ENCODE measurements around the gene GALNT9.
A peak's percentile ranks its signal among the peaks of the same experiment; 100 is the strongest.

Gene GALNT9

DNA sequence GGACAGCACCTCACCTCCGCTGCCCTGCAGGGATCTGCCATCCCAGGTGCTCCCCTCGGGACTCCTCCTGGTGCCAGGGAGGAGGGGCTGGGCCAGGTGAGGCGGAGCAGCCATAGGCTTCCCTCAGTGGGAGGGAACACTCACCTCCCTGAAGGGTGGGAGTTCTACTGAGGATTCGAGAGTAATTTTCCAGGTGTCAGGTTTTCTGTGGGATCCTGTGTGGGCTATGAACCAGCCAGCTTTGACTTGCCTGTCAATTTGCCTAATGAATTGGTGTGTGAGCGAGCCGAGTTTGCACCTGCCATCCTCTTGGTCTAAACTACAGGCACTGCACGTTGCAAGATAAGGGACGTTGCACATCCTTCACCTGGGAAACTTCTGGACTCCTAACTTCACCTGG is 134.8 kb downstream of the GALNT9 start:
- no peak for DNase-seq

DNA sequence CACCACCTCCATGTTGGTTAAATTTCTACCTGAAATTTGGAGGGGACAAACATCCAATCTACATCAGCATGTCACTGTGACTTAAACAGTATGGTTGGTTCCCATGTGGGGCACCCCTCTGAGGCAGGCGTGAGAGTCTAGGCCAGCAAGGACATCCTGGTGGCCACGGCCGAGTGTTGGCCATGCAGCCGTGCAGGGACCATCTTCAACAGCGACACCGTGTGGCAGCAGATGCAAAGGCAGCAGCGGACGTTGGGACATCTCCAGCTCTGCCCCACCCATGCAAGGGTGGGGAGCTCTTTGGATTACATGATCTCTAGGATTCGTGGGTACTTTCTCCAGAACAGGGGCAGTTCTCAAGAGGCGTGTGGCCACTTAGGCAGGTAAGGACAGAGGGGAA is 135.3 kb downstream of the GALNT9 start:
- no peak for DNase-seq

DNA sequence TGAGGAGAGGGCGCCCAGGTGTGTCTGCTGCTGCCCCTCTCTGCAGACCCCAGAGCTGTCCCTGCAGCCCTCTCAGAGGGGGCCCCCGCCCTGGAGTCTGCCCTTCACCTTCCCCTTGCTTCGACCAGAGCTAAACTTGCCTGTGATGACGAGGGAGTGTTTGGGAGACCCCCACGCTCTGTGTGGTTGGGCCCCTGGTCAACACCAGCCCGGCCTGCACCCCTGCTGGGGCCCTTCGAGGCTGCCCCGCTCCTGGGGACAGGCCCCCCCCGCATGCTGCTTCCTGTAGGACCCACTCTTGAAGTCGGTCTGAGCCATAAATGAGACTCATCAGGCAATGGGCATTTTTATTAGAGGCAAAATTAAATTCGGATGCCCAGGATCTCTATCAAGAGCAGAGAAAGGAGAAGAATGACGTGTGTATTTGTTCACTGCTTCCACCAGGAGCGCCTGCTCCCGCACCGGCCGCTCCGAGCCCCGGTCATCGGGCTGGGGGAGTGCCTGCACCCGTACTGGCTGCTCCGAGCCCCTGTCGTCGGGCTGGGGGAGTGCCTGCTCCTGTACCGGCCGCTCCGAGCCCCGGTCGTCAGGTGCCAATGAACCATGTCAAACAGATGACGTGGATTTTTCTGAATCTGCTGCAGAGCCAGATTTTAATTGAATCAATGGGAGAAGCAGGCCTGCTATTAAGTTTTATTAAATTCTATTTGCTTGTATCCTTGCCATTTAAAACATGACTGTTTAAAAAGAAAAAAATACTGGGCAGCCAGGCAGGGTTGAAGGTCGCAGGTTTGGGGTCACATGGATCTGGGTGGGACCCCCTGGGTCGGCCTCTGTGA is 137.5 kb downstream of the GALNT9 start:
- DNase-seq, result no peak

- no peak for DNase-seq
These were observed 138.4 kb downstream of the GALNT9 start for GRCh38 chr12:132190834-132191500.

DNA sequence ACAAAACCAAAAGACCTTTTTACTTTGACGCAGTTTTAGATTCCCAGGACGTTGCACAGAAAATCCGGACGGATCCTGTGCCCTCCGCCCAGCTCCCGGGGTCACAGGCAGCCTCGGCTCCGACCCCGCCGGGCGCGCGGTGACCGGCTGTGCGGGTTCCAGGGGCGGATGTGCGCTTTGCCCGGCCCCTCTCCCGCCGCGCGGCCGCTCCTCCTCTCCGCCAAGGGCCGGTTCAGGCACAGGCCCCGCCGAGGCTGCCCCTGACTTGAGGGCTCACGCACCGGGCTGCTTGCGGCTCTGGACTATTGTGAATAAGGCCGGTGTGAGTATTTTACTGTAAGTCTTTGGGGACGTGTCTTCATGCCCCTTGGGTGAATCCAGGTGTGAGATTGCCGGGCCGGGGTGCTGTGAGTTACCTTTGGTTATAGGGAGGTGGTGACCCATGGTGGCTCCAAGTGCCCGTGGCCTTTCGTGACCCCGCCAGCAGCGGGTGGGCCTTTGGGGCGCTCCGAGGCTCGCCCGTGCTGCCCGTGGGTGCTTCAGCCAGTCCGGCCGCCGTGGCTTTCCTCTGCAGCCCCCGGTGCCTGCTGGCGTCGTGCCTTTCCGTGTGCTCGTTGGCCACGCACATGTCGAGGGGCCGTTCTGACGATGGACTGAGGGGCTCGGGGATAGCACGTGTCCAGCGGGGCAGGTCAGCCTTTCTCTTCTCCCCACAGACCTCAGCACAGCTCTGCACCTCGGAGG is 139.2 kb downstream of the GALNT9 start:
- DNase-seq, result no peak

GRCh38 chr12:132189378-132190011 is 139.9 kb downstream of the GALNT9 start:
- peak; percentile 25 to 41 for DNase-seq

GRCh38 chr12:132188916-132189325 is 140.5 kb downstream of the GALNT9 start:
- DNase-seq, result no peak

- DNase-seq, result no peak
These were observed 140.9 kb downstream of the GALNT9 start for GRCh38 chr12:132188451-132188901.

DNA sequence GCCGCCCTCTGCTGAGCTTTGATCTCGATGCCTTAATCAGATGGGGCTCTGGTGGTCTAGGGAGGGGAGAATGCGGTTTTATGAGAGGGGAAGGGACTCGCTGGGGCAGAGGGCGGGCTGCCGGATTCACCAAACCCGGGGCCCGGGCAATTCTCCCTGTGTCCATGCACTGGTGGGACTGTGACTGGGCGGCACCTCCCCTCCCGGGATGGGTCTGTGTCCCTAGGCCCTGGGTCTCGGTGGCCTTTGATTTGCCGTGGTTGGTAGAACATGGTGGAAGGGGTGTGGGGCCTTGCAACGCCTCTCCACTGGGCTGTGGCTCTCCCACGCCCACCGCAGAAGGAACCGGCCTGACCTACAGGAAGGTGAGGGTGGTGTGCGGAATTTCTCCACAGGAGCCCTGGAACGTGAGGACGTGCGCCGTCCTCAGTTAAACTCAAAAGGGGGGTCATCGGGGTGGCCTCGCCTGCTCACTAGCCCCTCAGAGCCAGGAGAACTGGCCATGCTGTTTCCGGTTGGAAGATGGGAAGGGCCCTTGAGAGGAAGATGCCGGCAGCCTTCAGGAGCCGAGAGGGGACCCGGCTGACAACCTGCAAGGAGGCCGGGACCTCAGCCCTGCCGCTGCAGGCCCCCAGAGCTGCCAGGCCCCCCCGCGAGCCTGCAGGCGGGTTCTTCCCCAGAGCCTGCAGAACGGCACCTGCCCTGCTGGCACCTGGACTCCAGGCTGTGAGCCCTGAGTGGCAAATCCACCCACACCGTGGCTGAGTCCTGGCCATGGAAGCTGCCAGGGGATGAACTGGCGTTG is 141.5 kb downstream of the GALNT9 start:
- DNase-seq, result no peak

DNA sequence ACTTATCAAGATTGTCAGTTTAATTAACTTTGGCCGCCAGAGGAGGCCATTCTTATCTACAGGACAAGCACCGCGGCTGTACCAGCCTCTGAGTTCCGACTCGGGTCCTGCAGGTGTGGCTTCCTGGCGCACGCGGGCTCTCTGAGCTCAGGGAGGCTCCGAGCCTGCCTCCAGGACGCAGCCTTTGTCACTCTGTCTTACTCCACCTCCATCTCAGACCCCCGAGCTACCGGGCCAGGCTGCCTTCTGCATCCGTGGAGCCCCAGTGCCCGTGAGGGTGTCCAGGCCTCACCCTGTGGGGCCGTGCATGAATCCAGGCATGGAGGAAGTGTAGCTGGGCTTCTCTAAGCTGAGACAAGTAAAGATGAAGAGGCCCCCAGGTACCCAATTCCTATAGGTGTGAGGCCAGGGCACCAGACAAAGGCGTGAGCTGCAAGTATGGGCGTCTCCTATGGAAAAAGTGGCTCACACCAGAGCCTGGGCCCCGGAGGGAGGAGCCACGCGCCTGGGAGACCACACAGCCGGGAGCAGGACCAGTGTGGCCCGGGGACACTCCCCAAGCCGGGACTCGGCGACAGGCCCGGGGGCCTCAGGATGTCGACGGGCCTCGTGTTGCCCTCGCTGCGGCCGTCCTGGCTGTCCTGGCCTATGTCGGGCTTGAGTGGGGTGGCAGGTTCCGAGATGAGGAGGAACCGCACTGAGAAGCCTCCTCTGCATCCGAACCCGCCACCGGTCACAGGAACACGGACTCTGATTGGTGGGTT is 142.3 kb downstream of the GALNT9 start:
- no peak for DNase-seq

DNA sequence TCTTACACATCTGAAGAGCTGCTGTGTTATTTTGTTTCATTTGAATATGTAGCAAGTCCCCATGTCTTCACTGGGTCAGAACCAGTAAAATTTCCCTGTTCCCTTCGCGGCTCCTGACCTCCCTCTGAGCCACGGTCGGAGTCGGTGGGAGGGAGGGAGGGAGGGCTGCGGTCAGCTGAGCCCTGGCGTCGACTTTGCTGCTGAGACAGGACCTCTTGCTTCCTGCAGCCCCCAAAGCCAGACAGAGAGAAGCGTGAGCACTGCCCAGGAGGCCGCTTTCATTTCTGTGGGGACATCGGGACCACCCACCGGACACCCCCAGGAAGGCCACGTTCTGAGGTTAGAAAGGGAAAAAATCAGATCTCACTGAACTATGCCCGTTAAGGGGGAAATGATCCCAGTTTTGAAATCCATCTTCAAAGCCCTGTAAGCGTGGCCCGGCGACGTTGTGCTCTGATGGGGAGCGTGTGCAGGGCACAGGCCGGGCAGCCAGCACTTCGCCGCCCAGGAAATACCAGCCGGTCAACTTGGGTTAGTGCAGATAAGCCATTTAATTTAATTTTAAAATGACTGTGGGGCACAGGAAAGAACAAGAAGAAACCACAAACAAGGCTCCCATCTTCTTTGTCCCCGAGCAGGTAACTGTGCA is 143.1 kb downstream of the GALNT9 start:
- no peak for DNase-seq

GRCh38 chr12:132185705-132186104 is 143.7 kb downstream of the GALNT9 start:
- DNase-seq, result no peak

DNA sequence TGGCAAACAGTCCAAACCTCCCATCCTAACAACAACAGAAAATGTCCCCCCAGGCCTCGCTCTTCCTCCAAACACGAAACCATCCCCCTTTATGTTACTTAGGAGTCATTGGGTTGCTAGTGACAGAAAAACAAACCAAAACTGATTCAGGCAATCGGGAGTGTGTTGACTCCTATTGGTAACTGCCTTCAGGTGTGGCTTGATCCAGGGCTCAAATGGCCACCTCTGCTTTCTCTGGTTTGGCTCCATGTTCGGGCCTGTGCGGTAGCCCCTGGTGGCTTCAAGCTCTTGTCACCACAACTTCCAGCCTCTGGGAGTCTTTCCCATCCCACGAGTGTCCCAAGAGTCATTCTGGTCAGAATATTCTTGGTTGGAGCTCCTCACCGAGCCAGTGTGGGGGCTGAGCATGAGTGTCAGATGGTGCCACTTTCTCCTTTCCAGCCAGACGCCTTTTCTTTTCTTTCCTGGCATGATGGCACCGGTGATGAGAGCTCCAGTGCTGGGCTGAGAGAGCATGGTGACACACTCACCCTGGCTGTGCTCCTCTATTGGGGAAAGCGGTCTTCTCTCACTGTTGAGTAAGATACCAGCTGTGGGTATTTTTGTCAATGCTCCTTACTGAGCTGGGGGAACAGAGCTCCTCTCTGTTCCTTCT is 146.6 kb downstream of the GALNT9 start:
- DNase-seq, result no peak

DNA sequence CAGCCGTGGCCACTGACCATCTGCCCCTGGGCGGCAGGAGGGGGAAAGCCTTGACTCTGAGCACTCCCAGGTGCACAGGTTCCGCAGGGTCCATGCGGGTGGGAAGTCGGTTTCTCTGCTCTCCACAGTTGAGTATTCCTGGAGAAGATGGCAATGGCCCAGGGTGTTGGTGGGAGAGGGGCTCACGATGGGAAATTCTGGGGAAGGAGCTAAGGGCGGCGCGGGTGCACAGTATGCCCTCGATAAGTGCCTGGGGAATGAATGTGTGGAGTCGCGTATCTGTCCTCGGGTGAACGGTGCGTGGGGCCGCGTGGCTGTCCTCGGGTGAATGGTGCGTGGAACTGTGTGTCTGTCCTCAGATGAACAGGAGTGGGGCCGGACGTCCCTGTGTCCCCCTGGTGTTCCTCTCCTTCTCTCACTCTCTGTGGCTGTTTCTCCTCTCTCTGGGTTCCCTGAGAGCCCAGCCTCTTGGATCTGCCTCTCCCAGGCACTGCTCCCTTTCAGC is 147.1 kb downstream of the GALNT9 start:
- no peak for DNase-seq

GRCh38 chr12:132181570-132182200 is 147.7 kb downstream of the GALNT9 start:
- DNase-seq, result no peak

DNA sequence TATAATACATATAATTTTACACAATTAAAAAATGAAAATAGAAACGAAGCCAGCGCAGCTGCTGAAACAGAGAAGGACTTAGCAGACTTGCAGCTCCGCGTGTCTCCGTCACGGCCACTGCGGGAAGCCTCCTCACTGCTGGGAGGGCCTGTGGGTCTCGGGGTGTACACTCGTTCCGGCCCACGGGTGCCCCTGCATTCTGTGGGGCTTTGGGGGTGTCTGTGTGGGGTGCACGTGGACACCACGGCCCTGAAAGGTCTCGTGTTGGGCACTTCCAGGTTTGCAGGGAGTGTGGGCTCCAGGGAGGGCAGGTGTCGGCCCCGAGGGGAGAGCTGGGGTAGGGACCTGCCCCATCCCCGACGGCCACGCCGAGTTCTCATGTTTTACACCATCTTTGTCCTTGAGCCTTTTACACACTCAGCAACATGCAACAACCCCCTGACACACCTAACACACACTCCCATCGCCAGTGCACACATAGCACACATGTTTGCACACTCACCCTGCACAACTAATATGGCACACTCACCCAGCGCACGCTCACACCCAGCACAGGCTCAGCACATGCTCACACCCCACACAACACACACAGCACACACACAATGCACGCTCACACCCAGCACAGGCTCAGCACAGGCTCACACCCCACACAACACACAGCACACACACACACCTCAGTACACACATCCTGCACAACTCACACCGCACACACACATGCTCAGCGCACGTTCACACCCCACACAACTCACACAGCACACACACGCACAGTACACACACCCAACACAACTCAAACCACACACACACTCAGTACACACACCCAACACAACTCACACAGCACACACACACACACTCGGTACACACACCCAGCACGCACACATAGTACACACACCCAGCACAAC is 148.5 kb downstream of the GALNT9 start:
- no peak for DNase-seq

DNA sequence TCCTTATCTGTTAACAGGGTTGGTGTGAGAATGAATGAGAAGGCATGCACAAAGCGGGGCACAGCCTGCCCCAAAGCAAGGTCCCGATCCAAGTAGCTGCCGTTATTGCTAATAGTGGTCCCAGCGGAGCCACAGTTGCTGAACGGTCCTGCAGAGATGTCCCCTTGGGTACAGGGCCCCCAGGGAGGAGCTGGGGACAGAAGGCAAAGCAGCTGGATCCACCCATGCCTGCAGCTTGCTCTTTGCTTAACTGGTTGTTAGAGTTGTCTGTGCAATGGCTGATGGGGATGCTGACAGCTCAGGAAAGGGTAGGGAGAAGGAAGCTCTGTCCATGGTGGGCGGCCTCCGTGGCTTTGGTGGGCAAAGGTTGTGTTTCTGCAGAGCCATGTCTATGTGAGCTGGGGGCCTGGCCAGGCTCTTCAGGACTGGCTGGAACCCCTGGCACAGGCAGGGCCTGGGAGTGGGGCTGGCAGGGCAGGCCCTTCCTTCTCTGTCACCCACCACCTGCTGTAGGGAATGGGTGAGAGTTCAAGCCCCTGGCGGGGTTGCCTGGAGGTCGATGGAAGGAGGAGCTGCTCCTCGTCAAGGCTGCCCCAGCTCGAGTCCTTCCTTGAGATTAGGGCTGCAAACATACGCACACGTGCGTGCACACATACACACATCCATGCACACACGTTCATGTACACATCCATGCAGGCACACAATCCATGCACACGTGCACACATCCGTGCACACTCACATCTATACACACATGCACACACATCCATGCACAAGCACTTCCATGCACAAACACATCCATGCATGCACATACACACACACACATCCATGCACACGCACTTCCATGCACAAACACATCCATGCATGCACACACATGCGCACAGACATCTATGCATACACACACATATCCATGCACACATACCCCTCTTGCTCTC is 149.7 kb downstream of the GALNT9 start:
- DNase-seq, result no peak
